Activated T-helper 2 cell treated with anti-CD3 and anti-CD28 coated beads, Interferon-gamma antibody, Interleukin-2, Interleukin-4, amounts not matched to agents 10 μg/mL and 5 μg/mL and 100 μg/mL, durations not matched to agents 14 hours and 24 hours and 36 hours (primary cell): ENCODE measurements around the gene PPIL1. TPM values are rescaled to one million over a fixed set of nuclear protein-coding genes. Genes with fewer than 3 reads are reported as not detected.
"Not testable (repeated sequence)": the region's sequence is repeated elsewhere in the genome, so short reads cannot be mapped to it uniquely, and the experiment has no call there.

Experiments
- DNase-seq: peaks from one replicate; pipeline ENCODE4 v3.0.0; 2021; ENCODE audit warnings: low spot score
- H3K27ac Mint-ChIP-seq: one replicate; pipeline ENCODE4 v1.8.0; 2021; ENCODE audit warnings: mixed read lengths
- H3K27me3 Mint-ChIP-seq: one replicate; pipeline ENCODE4 v1.8.0; 2021; ENCODE audit warnings: low read depth, mixed read lengths
- H3K36me3 Mint-ChIP-seq: one replicate; pipeline ENCODE4 v1.8.0; 2021; ENCODE audit warnings: low read depth, mixed read lengths
- H3K4me1 Mint-ChIP-seq: one replicate; pipeline ENCODE4 v1.8.0; 2021; ENCODE audit warnings: low read depth, mixed read lengths
- H3K4me3 Mint-ChIP-seq: one replicate; pipeline ENCODE4 v1.8.0; 2021; ENCODE audit warnings: low read depth, mild to moderate bottlenecking, moderate library complexity, mixed read lengths
- H3K9me3 Mint-ChIP-seq: one replicate; pipeline ENCODE4 v1.8.0; 2021; ENCODE audit warnings: mixed read lengths
- intact Hi-C: fragments of 100-400 bp; cut with micrococcal nuclease; formaldehyde crosslinking; loops from one replicate; pipeline ENCODE4 v1.15.1; 2023
- total RNA-seq: library from RNA; stranded (reverse); gene quantifications from 2 replicates; pipeline ENCODE4 v1.2.3, GENCODE V29; 2022

Gene PPIL1
- total RNA-seq, 1 donor from 2014 or later, result 54.8 TPM

DNA sequence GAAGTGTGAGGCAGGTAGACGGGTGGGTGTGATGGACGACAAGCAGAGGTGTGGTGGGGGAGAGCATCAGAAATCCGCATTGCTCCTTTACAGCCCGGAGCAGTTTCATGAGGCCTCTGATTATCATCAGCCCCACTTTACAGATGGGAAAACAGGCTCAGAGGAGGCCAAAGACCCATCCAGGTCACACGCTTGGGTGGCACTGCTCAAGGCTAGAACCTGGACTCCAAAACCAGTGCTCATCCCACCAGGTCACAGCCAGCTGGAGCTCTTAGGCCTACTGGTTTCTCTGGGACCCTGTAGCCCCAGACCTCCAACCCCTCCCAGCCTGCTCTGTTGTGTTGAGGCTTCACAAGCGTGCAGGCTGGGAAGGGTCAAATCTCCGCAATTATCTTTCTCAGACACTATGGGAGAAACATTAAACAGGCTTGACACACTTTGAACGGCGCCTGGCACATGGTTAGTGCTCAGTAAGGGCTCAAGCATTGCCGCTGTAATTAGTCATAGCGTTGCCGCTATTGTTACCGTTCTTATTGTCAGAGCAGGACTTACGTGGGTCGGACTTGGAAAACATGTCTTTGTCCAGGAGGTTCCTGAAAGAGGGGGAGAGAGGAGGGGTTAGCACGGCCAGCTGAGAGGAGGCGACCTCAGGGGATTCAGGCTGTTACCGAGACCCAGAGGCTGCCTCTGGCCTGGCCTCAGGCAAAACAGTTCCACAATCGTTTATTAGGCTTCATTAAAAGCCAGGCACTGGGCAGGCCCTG lies 51.9 kb downstream of the PPIL1 start:
- Mint-ChIP-seq H3K9me3 (no peaks in the 10 kb centered on the region), H3K27ac (no peak overlapping the region), H3K36me3 (no peaks in the 10 kb centered on the region), H3K4me1 (peaks cover 3% of the 10 kb centered on the region), H3K27me3 (peaks cover 5% of the 10 kb centered on the region), H3K4me3 (no peak overlapping the region)
- DNase-seq, result no peak
- intact Hi-C loops, result no loop called here

- DNase-seq, result no peak
- intact Hi-C loops, result no loop called here
- H3K27me3 Mint-ChIP-seq, result peaks cover 2% of the 10 kb centered on the region
- H3K4me1 Mint-ChIP-seq, result no peaks in the 10 kb centered on the region
- H3K27ac Mint-ChIP-seq, result no peak overlapping the region
- no peaks in the 10 kb centered on the region for H3K36me3 Mint-ChIP-seq
- no peaks in the 10 kb centered on the region for H3K9me3 Mint-ChIP-seq
- no peak overlapping the region for H3K4me3 Mint-ChIP-seq
Measured at GRCh38 chr6:36821581-36822335, 52.8 kb downstream of the PPIL1 start.

- intact Hi-C loops, result no loop called here
- no peaks in the 10 kb centered on the region for H3K4me1 Mint-ChIP-seq
- H3K4me3 Mint-ChIP-seq, result no peak overlapping the region
- no peaks in the 10 kb centered on the region for H3K36me3 Mint-ChIP-seq
- H3K27ac Mint-ChIP-seq, result no peak overlapping the region
- no peaks in the 10 kb centered on the region for H3K9me3 Mint-ChIP-seq
- no peak for DNase-seq
- H3K27me3 Mint-ChIP-seq, result peaks cover 2% of the 10 kb centered on the region
Measured at GRCh38 chr6:36820700-36821580, 53.7 kb downstream of the PPIL1 start.

GRCh38 chr6:36818756-36819155 lies 55.8 kb downstream of the PPIL1 start:
- Mint-ChIP-seq H3K36me3 (no peaks in the 10 kb centered on the region), H3K4me1 (no peaks in the 10 kb centered on the region), H3K27ac (no peak overlapping the region), H3K9me3 (no peaks in the 10 kb centered on the region), H3K4me3 (no peak overlapping the region), H3K27me3 (peaks cover 9% of the 10 kb centered on the region)
- intact Hi-C loops, result no loop called here
- DNase-seq, result no peak

DNA sequence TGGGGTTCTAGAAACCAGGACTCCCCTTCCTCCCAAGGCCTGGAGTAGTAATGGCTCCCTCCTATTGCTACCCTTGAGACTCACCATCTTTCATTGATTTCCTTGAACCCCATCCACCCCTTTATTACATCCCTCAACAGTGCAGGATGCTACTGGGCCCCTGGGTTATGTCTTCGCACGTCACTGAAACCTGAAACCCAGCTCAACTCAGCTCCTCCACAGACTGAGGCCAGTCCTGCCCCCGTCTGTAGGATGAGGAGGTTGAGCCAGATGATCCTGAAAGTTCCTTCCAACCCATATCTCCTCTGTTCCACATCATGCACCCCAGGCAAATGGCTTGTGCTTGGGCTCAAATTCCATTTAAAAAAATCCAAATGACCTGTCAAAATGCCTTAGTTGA lies 56.8 kb downstream of the PPIL1 start:
- no peak overlapping the region for H3K27ac Mint-ChIP-seq
- H3K36me3 Mint-ChIP-seq, result no peaks in the 10 kb centered on the region
- DNase-seq, result no peak
- intact Hi-C loops, result no loop called here
- no peak overlapping the region for H3K4me3 Mint-ChIP-seq
- H3K9me3 Mint-ChIP-seq, result no peaks in the 10 kb centered on the region
- H3K27me3 Mint-ChIP-seq, result peaks cover 9% of the 10 kb centered on the region
- no peaks in the 10 kb centered on the region for H3K4me1 Mint-ChIP-seq

GRCh38 chr6:36817176-36817817 lies 57.3 kb downstream of the PPIL1 start:
- H3K27me3 Mint-ChIP-seq, result peaks cover 9% of the 10 kb centered on the region
- no peak for DNase-seq
- no peaks in the 10 kb centered on the region for H3K9me3 Mint-ChIP-seq
- no peak overlapping the region for H3K27ac Mint-ChIP-seq
- no peaks in the 10 kb centered on the region for H3K4me1 Mint-ChIP-seq
- intact Hi-C loops, result no loop called here
- H3K4me3 Mint-ChIP-seq, result no peak overlapping the region
- no peaks in the 10 kb centered on the region for H3K36me3 Mint-ChIP-seq

DNA sequence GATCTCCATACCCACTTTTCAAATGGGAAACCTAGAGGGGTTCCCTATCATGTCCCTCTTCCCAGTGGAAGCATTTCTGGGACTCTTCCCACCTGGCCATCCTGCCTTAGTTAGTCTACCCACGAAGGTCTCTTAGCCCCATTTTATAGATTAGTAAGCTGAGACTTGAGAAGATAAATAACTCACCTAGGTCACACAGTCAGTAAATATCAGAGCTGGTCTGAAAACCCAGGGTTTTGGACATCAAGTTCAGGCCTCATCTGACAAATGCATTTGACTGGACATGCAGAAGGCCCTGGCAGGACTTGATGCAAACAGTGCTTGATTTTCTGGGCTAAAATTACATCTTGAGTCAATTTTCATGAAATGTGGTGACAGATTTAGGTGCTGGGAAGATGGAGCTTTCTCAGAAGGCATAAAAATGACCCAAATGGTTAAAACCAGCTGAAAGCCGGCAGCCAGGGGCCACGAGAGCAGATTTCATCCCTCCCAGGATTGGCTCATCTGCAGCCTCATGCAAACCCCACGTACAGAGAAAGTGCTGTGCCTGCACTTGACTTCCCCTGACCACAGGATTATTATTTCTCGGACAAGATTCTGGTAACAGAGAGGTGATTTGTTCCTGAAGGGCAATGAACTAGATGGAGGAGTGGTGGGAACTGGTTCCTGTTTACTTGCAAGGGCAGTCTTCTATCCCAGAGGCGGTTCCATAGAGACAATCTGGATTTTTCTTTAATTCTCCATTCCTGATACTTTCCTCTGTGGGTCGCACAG lies 58.5 kb downstream of the PPIL1 start:
- H3K27ac Mint-ChIP-seq, result no peak overlapping the region
- no peaks in the 10 kb centered on the region for H3K4me1 Mint-ChIP-seq
- no peak overlapping the region for H3K4me3 Mint-ChIP-seq
- DNase-seq, result no peak
- peaks cover 9% of the 10 kb centered on the region for H3K27me3 Mint-ChIP-seq
- no peaks in the 10 kb centered on the region for H3K9me3 Mint-ChIP-seq
- intact Hi-C loops, result no loop called here
- H3K36me3 Mint-ChIP-seq, result no peaks in the 10 kb centered on the region

DNA sequence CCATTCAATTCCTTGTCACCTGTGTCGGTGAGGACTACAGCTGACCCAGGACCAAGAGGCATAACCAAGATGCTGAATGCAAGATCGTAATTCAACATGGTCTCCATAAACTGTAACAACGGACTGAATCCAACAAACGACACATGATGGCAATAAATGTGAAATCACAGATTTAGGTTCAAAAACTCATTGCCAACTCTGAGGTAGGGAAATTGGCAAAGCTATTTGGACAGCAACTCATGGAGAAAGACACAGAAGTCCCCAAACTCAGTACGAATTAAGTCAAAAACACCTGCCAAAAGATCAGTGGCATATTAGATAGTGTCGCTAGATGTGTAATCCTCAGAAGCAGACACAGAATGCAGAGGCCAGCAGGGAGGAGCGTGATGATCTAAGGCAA lies 60.4 kb downstream of the PPIL1 start:
- H3K9me3 Mint-ChIP-seq, result no peaks in the 10 kb centered on the region
- H3K4me1 Mint-ChIP-seq, result no peaks in the 10 kb centered on the region
- no peak overlapping the region for H3K4me3 Mint-ChIP-seq
- no peak for DNase-seq
- H3K27ac Mint-ChIP-seq, result no peak overlapping the region
- peaks cover 9% of the 10 kb centered on the region for H3K27me3 Mint-ChIP-seq
- no peaks in the 10 kb centered on the region for H3K36me3 Mint-ChIP-seq
- intact Hi-C loops, result no loop called here

DNA sequence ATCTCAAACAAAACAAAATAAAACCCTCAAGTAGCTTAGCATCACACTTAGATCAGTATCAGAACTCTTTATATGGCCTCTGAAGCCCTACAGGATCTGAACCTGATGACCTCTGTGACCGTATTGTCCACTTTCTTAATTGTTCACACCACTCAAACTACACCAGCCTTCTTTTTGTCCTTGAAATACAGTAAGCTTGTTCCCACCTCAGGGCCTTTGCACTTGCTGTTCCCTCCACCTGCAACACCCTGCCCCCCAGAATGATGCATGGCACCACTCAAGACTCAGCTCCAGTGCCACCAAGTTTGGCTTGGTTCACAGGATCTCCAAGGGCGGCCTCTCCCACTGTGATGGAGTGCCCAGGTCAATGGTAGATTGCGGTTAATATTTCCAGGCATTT lies 61.1 kb downstream of the PPIL1 start:
- no peaks in the 10 kb centered on the region for H3K9me3 Mint-ChIP-seq
- peaks cover 11% of the 10 kb centered on the region for H3K27me3 Mint-ChIP-seq
- no peaks in the 10 kb centered on the region for H3K36me3 Mint-ChIP-seq
- no peak overlapping the region for H3K27ac Mint-ChIP-seq
- intact Hi-C loops, result no loop called here
- H3K4me3 Mint-ChIP-seq, result no peak overlapping the region
- H3K4me1 Mint-ChIP-seq, result no peaks in the 10 kb centered on the region
- DNase-seq, result no peak

DNA sequence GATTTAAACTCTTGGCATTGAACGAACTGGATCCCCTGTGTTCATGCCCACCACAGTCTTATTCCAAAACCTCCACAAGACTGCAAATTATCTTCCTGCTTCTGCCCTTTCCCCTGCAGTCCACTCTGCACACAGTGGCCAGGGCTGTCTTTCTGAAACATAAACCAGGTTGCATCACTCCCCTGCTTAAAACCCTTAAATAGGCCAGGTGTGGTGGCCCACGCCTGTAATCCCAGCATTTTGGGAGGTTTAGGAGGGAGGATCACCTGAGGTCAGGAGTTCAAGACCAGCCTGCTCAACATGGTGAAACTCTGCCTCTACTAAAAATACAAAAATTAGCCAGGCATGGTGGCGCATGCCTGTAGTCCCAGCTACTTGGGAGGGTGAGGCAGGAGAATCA lies 61.6 kb downstream of the PPIL1 start:
- DNase-seq, H3K27me3 Mint-ChIP-seq, H3K4me3 Mint-ChIP-seq, H3K36me3 Mint-ChIP-seq, H3K27ac Mint-ChIP-seq, intact Hi-C loops, H3K4me1 Mint-ChIP-seq, H3K9me3 Mint-ChIP-seq: not testable (repeated sequence)

GRCh38 chr6:36809941-36810803 lies 64.4 kb downstream of the PPIL1 start:
- H3K27ac Mint-ChIP-seq, result no peak overlapping the region
- intact Hi-C loops, result no loop called here
- H3K27me3 Mint-ChIP-seq, result peaks cover 16% of the 10 kb centered on the region
- no peaks in the 10 kb centered on the region for H3K9me3 Mint-ChIP-seq
- DNase-seq, result no peak
- H3K36me3 Mint-ChIP-seq, result no peaks in the 10 kb centered on the region
- H3K4me3 Mint-ChIP-seq, result no peak overlapping the region
- H3K4me1 Mint-ChIP-seq, result no peaks in the 10 kb centered on the region
